HG03565 (cell line): ENCODE results near the gene ZNF638.
"Not testable (repeated sequence)": the region's sequence is repeated elsewhere in the genome, so short reads cannot be mapped to it uniquely, and the experiment has no call there.

Experiments used
- ATAC-seq: cut with Tn5 transposase; IDR thresholded peaks from one replicate; pipeline ENCODE4 v1.9.1; 2021; ENCODE audit warnings: mild to moderate bottlenecking, moderate library complexity; ENCODE audit not compliant: unreplicated experiment

ZNF638 gene

DNA sequence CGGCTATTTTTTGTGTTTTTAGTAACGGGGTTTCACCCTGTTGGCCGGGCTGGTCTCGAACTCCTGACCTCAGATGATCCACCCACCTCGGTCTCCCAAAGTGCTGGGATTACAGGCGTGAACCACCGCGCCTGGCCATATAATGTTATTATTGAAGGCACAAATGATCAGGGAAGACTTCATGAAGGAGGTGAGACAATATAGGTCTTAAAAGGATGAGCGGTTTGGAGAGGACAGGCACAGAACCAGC is 326 bp upstream of the ZNF638 start:
- not testable (repeated sequence) for ATAC-seq

DNA sequence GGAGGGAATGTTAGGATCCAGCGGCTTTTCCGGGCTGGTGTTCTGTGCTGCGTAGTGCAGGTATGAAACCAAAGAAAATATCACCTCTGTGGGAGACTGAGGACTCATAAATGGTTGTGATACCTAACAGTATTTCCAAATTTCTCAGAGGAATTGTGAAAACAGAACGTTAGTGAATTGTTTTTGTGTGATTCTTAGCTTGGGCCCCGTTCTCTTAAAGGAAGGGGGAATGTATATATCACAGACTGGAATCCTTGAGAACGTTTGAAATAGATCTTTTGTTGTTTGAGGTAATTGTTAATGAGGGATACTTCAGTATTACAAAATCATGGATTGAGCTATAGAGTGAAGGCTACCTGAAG is 834 bp downstream of the ZNF638 start:
- no peak for ATAC-seq

DNA sequence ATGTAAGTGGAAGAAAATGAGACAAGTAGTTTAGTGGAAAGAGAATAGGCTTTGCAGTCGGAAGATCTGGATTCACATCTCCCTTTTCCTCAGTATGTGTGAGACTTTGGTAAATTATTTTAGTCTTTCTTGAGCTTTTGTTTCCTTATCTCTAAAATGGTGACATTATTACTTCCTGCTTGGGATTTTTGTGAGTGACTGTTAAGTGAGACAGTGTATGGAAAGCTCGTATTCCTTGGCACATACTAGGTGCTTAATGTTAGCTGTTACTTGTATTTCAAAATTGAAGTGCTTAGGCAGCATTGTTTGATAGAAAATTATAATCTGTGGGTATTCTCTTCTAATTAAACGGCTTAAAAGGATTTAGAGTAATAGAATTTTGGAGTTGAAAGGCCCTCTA is 2.0 kb downstream of the ZNF638 start:
- no peak for ATAC-seq

DNA sequence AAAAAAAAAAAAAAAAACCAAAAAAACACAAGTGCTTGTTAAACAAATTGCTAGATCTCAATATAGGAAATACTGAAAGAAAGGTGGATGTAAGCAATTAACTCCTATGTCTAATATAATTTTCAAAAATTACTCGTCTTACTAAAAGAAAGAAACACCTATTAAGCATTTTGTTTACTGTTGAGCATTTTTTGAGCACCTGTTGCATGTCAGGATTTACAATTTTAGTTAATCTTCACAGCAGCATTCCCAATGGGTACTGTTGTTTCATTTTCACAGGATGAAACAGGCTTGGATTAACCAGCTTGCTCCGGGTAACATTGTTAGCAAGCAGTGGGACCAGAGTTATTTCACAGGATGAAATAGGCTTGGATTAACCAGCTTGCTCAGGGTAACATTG is 4.8 kb downstream of the ZNF638 start:
- no peak for ATAC-seq

DNA sequence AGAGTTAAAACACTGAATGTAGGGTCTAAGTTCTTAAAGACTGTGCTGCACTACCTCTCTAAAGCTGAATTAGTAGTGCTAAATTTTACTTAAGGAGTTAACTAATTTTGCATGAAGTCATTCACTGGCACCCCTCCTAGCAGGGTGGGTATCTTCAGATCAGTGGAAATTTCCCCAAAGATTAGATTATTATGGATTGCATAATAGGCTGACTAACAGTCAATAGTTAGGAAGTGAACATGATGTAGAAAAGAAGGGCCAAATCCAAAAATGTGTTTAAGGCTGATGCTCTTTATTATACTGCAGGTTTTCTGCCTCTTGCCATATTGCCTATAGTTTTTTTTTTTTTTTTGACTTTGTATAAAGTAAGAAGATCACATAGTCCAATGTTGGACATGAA is 5.2 kb downstream of the ZNF638 start:
- no peak for ATAC-seq

DNA sequence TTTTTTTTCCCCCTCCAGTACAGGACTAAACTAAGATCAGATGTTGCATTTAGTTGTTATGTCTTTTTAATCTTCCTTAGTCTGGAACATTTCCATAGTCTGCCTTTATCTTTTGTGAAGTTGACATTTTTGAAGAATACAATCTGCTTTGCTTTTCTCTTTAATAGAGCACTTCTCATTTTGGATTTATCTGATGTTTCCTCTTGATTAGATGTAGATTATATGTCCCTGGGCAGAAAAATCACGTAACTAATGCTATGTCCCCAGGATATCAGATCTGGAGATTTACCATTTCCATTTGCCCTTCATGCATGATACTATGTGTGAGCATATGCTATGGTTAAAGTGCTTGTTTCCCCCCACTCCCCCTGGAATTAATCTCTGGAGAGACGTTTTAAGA is 6.2 kb downstream of the ZNF638 start:
- no peak for ATAC-seq

DNA sequence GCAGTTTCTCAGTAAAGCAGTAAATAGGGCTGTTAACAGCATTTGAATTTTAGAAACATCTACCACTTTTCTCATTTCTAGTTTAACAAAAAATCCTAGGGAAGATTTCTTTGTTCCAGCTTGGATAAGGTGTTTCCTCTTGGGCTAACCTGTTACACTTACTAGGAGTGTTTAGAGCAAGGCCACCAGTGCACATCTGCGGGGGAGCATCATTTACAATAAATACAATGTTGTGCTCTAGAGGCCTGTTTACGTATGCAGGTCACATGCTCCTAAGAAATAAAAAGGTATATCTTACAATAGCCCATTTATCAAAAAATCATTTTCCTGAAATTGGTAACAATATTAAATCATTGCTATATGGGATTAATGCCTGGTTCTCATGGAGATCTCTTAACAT is 8.1 kb downstream of the ZNF638 start:
- ATAC-seq = no peak

DNA sequence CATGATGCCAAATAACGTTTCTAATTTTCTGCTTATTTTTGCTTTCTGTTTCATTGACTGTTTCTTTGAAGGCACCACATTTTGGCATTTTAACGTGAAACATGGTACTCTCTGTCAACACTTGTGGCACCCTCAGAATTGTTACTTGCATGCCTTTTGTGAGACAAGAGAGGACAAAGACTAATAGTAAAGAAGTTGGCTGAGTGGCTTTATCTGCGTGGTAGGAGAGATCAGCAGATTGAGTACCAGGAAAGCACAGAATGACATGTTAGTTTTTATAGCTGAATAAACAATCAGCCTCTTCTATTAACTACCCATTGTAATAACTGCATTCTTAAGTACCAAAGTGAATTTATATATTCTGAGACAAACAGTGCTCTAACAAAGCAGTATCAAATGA is 8.6 kb downstream of the ZNF638 start:
- no peak for ATAC-seq

DNA sequence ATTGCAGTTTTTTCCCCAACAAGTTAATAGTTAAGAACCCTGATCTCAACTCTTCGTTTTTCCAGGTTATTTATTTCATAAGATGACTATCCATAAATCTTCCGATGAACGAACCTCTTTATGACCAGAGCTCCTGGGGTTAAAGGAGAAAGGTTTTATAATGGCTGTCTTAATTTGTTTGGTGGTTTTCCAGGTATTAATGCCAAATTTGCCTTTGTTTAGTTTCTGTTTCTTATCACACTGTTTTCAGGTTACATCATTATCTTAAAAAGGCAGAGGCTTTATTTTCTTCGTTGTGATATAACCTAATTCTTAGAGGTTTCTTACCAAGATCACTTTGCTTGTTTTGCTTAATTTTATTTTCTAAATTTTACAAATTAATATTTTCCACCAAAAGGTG is 10.1 kb downstream of the ZNF638 start:
- ATAC-seq = no peak

DNA sequence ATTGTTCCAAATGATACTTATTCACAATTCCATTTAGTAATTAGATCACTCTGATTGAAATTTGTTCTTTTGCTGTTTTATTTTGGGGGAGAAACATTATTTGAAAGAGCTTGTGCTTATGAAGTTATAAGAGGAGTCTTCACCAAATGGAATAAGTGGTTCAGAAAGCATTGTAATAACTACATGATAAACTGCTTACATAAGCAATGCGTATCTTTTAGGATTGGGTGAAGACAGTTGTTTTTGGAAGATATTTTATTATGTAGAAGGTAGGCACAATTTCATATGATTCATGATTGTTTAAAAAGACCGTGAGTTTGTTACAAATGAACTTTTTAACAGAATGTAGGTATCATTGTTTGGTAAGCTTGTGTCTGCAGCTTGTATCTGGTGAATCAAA is 14.5 kb downstream of the ZNF638 start:
- no peak for ATAC-seq

DNA sequence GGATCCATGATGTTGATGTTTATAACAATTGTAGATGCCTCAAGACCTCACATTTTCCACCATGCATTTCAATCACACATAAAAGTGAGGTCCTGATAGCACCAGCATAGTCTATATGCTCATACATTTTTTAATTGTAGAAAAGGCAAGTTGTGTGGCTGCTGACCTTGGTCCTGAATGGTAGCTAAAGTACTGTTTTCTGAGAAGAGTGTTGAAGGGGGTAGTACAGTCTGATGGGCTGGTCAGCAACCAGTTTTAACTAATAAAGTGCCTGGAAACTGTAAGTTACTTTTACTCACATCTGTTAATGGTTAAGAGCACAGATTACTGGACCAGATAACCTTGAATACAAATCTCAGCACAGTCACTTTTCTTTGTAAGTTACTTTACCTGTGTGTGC is 15.9 kb downstream of the ZNF638 start:
- ATAC-seq = no peak

DNA sequence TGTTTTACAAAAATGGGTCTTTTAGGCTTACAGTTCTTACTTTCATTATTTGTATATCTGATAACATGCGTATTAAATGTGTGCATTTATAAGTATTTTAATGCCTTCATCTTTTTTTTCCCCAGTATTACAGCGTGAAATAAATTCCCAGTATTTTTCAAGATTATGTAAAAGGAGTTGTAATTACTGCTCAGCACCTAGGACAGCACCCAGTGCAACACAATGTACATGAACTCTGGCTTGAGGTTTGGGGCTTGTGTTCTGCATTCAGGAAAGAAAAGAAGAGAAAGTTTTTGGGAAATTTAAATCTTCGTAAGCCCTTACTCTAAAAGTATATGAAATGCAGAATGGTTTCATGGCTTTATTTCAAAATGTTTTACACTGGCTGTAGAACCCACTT is 16.7 kb downstream of the ZNF638 start:
- no peak for ATAC-seq

DNA sequence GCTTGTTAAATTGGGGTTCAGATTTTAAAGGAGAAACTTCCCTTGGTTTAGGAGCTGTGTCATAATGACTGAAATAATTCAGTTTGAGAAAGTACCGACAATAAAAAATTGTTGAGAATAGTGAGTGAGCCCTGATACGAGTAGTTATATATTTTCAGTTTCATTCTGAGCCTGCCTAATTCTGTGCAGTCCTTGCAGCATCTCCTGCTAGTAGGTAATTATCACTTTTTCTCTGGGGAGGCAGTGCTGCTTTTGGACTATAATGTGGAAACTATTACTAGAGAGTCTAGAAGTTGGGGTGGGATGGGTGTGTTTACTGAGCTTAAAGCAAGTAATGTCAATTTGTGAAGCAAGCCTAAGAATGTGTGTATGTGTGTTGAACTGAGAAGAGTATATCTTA is 21.7 kb downstream of the ZNF638 start:
- ATAC-seq = peak; percentile 80

DNA sequence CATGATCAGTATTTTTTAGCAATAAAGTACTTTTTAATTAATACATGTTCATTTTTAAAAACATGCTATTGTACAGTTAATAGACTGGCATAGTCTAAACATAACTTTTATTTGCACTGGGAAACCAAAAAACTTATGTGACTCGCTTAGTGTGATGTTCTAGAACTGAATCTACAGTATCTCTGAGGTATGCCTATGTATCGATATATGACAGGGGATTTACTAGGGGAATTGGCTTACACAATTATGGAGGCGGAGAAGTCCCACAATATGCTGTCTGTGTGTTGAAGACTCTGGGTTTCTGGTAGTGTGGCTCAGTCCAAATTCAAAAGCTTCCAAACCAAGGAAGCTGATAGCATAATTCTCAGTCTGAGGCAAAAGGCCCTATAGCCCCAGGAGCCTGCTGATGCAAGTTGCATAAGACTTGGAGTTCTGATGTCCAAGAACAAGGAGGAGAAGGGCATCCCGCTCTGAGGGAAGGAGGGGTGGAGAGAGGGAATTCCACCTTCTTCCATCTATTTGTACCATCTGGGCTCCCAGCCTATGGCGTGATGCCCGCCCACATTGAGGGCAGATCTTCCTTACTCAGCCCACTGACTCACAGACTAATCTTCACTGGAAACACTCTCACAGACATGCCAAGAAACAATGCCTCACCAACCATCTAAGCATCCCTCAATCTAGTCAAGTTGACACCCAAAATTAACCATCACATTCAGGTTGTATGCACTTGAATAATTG is 27.5 kb downstream of the ZNF638 start:
- ATAC-seq = no peak

DNA sequence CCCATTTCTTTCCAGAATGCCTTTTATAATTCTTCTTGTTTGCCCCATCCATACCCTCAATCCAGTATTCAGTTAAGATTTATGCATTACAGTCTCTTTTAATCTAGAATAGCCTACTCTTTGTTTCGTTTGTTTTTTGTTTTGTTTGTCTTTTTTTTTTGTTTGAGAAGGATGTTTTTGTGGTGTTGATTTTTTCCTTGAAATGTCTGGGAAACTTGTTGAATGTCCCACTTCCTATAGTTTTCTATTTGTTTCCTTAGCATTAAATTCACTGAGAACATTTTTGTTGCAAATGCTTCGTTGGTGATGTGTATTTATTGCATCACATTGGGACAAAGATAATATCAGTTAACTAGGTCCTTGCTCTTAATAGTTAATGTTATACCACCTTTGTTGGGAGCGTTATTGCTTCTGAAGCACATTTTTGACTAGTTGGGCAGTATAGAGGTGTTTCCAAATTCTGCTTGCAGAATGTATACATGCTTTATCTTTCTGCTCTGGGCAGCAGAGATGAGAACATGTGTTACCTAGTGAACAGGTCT is 28.9 kb downstream of the ZNF638 start:
- ATAC-seq = no peak

DNA sequence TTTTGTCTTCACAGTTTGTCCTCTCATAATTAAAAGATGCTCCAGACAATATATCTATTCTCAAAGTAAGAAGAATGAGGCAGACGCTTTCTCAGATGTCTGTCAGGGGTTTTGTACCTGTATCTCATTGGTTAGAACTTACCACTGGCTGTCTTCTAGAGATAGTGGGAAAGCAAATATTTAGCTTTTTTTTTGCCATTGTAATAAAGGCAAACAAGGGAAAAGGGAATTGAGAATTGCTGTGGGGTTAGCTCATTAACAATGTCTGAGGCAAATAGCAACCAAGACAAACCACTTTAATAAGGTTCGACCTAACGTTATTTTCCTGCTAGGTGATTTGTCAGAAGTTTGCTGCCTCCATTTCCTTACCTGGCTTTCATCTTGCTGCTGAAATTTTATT is 30.0 kb downstream of the ZNF638 start:
- ATAC-seq = no peak

DNA sequence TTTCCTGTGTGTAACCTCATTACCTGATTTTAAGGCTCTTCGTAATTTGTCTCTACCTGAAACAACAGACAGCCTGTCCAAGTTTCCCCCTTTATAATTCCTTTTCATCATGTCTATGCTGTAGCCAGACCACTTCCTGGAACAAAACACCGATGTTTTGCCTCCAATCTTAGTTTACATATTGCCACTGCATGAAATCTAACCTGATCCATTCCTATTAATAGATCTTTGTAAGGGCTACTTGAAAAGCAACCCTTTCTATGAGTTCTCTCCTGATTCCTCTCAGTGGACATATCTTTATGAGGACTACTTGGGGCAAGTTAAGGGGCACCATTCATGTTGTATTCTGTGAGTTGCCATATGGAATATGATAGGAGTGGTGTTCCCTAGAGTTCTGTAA is 30.9 kb downstream of the ZNF638 start:
- ATAC-seq = no peak

DNA sequence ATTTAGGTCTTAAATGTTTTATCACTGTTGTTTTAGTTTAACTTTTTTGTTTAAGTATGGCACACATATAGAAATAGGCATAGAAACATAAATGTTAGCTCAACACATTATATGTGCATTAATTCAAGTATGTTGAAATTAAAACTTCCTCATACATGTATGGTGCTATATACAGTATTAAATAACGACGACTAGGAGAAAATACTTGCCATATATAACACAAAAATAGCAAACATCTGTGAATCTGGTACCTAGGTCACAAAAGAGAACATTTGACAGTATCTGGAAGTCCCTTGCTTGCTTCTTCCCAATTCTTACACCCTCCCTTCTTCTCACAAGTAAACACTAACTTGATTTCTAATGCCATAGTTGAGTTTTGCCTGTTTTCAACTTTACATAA is 38.4 kb downstream of the ZNF638 start:
- no peak for ATAC-seq

DNA sequence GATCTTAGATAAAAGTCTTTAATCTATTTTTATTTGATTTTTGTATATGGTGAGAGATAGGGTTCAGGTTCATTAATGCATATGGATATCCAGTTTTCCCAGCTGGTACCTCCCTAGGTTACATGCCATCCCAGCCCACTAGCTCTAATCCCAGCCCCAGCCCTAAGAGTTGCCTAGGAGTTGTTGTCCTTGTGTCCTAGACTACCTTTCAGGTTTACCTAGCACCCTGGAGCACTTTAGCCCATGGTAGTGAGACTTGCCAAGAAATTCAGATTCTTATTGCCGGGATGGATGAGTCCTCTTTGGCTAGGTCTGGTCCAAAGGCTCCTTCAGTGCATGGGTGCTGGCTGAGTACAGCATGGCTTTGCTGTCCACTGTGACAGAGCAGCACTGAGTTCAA is 40.5 kb downstream of the ZNF638 start:
- ATAC-seq = no peak

DNA sequence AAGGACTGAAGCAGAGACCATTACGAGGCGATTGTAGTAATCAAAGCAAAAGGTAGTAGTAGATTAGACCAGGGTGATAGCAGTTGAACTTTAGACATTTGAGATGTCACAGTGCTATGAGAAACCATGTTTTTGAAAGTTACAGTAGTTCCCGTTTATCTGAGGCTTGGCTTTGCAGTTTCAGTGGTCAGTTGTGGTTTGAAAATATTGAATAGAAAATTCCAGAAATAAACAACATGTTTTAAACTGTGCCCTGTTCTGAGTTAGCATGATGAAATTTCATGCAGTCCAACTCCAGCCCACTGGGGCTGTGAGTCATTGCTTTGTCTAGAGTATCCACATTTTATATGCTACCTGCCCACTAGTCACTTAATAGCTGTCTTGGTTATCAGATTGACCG is 47.5 kb downstream of the ZNF638 start:
- ATAC-seq = no peak

DNA sequence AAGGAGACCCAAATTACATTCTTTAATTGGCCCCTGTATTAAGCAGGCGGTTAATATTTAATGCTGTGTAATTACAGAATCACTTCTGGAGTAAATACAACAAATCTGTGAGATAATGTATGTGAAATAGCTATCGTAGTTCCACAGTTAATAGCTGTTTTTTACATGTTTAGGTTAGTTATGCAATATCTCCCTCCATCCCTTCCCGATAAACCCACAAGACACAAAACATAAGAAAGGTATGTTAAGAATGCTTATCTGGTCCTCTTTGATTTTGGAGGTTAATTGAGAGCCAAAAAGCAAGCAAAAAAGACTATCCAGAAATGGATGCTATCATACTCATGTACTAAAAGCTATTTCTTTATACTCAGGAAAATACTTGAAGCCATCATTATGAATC is 49.1 kb downstream of the ZNF638 start:
- ATAC-seq = no peak

DNA sequence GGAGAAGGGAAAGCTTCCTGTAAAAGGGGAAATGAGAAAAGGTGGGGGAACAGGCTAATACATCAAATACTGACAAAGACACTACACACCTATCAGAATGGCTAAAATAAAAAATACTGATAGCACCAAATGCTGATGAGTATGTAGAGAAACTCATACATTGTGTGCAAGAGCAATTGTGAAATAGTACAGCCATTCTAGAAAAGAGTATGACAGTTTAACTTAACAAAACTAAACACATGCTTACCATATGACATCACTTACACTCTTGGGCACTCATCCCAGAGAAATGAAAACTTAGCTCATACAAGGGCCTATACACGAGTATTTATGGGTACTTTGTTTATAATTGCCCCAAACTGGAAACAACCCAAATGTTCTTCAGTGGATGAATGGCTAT is 53.4 kb downstream of the ZNF638 start:
- ATAC-seq = no peak

DNA sequence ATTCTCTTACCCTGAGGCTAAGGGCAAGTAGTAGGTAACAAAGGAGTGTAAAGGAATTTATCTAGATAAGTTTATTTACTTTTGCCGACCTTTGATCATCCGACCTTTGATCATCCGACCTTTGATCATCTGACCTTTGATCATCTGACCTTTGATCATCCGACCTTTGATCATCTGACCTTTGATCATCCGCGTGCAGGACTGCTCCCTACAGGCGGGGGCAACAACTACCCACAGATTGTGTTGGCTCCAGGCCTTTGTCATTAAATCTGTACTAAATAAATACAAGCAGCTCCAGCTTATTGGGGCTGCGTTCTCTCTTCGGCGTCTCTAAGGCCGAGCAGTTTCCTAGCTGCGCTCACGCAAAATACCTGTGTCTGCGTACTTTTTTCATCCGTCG is 56.6 kb downstream of the ZNF638 start:
- no peak for ATAC-seq
